Measurements from ENCODE around the gene PINLYP. TPM values are rescaled to one million over a fixed set of nuclear protein-coding genes. Genes with fewer than 3 reads are reported as not detected.

The PINLYP gene
- not detected for polyA plus RNA-seq

GRCh38 chr19:43575156-43575950 lies at the start of gene PINLYP, which contains the start of gene XRCC1:
Gene PINLYP (plus strand): TSS chr19:43575801. CDS start chr19:43577192, 1,391 bp downstream.
Gene XRCC1 (minus strand): TSS chr19:43575527. CDS start chr19:43575458, 69 bp downstream.
- Mint-ChIP-seq H3K9me3 (no peaks in the 10 kb centered on the region), H3K4me3 (peak within 1 kb of the TSS; percentile 93 to 99 (median 98)), H3K27me3 (peaks cover 3% of the 10 kb centered on the region), H3K36me3 (peaks cover 2% of the 10 kb centered on the region), H3K4me1 (peaks cover 11 to 18% (median 16%) of the 10 kb centered on the region in 3 donors), H3K27ac (peak within 1 kb of the TSS; percentile 97 to 99 (median 97))

- Mint-ChIP-seq H3K9me3 (no peaks in the 10 kb centered on the region), H3K4me1 (peaks cover 6 to 19% (median 6%) of the 10 kb centered on the region in 3 donors), H3K36me3 (no peaks in the 10 kb centered on the region)
These were observed 49.5 kb upstream of the PINLYP start for GRCh38 chr19:43525836-43526771.

GRCh38 chr19:43526884-43527859 lies 48.4 kb upstream of the PINLYP start, which contains the start of gene ETHE1:
Gene ETHE1 (minus strand): TSS chr19:43527201. CDS start chr19:43527177, 24 bp downstream.
- Mint-ChIP-seq H3K27me3 (no peaks in the 10 kb centered on the region), H3K36me3 (no peaks in the 10 kb centered on the region), H3K9me3 (no peaks in the 10 kb centered on the region), H3K4me1 (peaks cover 6 to 19% (median 6%) of the 10 kb centered on the region in 3 donors), H3K4me3 (peak within 1 kb of the TSS; percentile 63 to 96 (median 90)), H3K27ac (peak within 1 kb of the TSS in 2 of 3 donors; percentile 4 to 86)

More at GRCh38 chr19:43525836-43526771, 49.5 kb upstream of the PINLYP start:
- Mint-ChIP-seq H3K4me3 (peak overlapping the region; percentile 63 to 96 (median 90)), H3K27ac (peak overlapping the region in 2 of 3 donors; percentile 4 to 86), H3K27me3 (no peaks in the 10 kb centered on the region)

DNA sequence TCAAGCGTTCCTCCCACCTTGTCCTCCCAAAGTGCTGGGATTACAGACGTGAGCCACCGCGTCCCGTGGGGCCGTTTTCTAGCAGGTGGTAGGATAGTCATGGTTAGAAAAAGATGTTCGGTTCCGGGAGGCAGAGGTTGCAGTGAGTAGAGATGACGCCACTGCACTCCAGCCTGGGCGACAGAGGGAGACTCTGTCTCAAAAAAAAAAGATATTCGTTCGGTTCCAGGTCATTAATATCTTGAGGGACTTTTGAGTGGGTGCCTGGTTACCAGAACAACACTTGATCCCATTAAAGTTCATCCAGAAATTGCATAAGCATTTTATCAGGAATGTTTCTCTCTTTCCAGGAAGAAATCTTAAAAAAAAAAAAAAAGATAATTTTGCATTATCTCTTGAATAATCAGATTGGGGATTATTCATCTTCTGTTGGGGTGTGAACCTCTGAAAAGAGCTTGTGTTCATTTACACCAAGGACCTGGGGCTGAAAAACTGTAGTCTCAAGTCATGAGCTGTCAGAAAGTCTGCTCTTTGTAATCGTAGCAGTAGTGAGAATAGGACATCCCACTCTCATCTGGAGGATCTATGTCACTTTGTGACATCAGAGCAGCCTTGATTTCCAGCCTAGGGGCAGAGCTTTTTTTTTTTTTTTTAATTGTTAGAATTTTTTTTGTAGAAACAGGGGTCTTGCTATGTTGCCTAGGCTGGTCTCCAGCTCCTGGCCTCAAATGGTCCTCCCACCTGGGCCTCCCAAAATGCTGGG lies 47.6 kb upstream of the PINLYP start:
- Mint-ChIP-seq H3K9me3 (no peaks in the 10 kb centered on the region), H3K4me3 (peak overlapping the region in 3 of 4 donors; percentile 16 to 96 (median 63)), H3K27ac (no peak overlapping the region), H3K36me3 (no peaks in the 10 kb centered on the region), H3K27me3 (no peaks in the 10 kb centered on the region), H3K4me1 (peaks cover 6 to 22% (median 11%) of the 10 kb centered on the region in 3 donors)

DNA sequence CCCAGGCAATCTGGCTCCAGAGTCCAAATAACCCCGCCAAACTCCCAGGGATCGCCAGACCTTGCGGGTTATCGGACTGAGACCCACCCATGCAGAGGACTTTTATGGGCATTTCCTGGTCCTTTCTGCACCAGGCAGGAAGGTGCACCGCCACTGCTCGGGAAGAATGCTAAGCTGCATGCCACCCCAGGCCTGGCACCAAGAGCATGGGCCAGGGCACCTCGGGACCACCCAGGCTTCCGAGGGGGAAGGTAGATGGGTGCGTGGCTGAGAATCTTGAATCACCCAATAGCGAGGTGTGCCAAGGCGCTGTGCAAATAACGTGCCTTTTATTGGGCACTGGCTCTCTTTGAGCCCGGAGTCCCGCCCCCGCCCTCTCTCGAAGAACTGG lies 43.0 kb upstream of the PINLYP start:
- Mint-ChIP-seq H3K4me3 (peak overlapping the region; percentile 92 to 97 (median 94)), H3K36me3 (no peaks in the 10 kb centered on the region), H3K27me3 (no peaks in the 10 kb centered on the region), H3K27ac (peak overlapping the region; percentile 76 to 96 (median 96)), H3K4me1 (peaks cover 6 to 14% (median 12%) of the 10 kb centered on the region in 3 donors), H3K9me3 (no peaks in the 10 kb centered on the region)

DNA sequence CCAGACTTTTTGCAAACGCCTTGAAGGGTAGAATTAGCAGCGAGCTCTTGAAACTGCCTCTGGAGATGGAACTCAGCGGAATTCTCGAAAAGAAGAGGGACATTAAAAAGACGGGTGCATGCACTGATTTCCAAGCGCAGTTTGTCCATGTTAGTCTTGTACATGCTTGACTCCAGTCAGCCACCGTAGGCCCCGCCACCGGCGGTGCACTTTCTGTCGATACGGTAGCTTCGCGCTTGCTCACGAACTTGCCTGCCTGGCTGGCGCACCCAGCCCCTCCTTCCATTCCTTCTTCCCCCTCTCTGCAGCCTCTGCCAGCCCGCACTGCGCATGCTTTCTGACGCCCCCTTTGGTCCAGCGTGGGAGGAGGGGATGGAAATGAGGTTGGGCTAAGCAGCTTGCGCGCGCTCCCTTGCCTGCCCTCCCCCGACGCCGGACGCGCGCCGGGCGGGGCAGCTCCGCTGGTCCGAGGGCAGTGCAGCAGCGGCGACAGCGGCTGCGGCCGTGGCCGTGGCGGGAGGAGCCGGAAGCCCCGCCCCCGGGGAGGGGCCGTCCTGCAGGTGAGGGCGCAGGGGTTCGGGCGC lies 42.5 kb upstream of the PINLYP start, which contains the start of gene ZNF575:
ZNF575 (plus strand) TSS at position 227 of the 584 bp plus-strand sequence. CDS start 1,235 bp downstream, outside the sequence.
- Mint-ChIP-seq H3K27ac (peak within 1 kb of the TSS; percentile 76 to 97 (median 96)), H3K4me1 (peaks cover 6 to 14% (median 12%) of the 10 kb centered on the region in 3 donors), H3K9me3 (no peaks in the 10 kb centered on the region), H3K4me3 (peak within 1 kb of the TSS; percentile 92 to 98 (median 96)), H3K27me3 (no peaks in the 10 kb centered on the region), H3K36me3 (no peaks in the 10 kb centered on the region)

DNA sequence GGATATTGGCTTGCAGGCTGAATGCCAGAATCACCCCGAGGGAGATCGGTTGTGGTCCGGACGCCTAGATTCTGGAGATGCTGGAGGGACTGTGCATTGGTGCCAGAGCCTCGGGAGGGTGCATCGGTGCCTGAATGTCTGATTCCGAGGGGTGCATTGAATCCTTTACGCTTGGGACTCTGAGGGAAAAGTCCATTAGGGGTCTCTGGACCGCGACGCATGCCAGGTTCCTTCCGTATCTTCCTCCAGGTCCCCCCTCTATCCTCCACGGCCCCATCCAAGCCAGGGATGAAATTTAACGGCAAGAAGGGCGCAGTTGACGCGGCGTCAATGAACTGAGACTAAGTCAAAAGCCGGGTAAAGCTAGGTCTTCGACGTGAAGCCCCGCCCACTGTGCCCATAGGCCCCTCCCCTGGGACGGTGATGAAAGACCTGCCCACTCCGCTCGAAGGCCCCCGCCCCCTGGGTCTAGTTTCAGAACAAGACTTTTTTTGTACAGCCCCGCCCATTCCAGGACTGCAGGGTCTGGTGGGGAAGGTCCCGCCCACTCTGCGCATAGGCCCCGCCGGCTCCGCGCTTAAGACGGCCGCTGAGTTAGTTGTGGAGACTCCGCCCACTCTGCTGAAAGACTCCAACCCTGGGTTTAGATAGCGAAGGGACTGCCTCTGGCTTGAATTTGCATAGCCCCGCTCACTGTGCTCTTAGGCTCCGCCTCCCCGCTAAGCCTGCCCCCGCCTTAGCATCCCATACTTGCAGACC lies 41.9 kb upstream of the PINLYP start:
- Mint-ChIP-seq H3K36me3 (peaks cover 5% of the 10 kb centered on the region), H3K4me1 (peaks cover 6 to 14% (median 12%) of the 10 kb centered on the region in 3 donors), H3K27me3 (no peaks in the 10 kb centered on the region), H3K9me3 (peaks cover 0 to 5% (median 2%) of the 10 kb centered on the region in 3 donors), H3K4me3 (peak overlapping the region; percentile 92 to 98 (median 95)), H3K27ac (peak overlapping the region; percentile 76 to 97 (median 96))

DNA sequence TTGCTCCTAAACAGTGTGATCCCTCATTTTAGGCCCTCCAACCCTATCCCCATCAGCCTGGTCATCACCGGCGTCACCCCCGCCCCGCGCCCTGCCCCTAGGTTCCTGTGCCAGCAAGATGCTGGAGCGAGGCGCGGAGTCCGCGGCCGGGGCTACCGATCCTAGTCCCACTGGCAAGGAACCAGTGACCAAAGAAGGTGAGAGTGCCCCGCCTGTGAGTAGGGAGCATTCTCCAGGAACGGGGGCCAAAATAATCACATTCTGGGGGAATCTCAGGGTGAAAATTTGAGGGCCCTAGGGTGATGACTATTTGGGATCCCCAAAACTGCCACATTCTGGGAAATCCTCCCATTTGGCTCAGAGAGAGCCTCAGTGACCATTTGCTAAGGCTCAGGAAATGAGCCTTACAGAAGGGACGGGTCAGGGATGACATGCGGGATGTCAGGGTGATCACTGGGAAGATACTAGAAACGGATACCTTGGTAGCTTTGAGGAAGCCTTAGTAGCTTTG lies 41.2 kb upstream of the PINLYP start:
- no peaks in the 10 kb centered on the region for H3K27me3 Mint-ChIP-seq
- H3K36me3 Mint-ChIP-seq = peaks cover 10% of the 10 kb centered on the region
- peaks cover 6 to 14% (median 12%) of the 10 kb centered on the region in 3 donors for H3K4me1 Mint-ChIP-seq
- H3K4me3 Mint-ChIP-seq = peak overlapping the region; percentile 74 to 96 (median 93)
- peaks cover 0 to 10% (median 5%) of the 10 kb centered on the region in 3 donors for H3K9me3 Mint-ChIP-seq
- H3K27ac Mint-ChIP-seq = peak overlapping the region in 2 of 3 donors; percentile 96 to 97

- Mint-ChIP-seq H3K27me3 (no peaks in the 10 kb centered on the region), H3K36me3 (peaks cover 10% of the 10 kb centered on the region), H3K4me3 (peak overlapping the region in 2 of 4 donors; percentile 56 to 79), H3K9me3 (peaks cover 0 to 10% (median 6%) of the 10 kb centered on the region in 3 donors), H3K4me1 (peaks cover 6 to 14% (median 12%) of the 10 kb centered on the region in 3 donors), H3K27ac (peak overlapping the region; percentile 78 to 96 (median 92))
These were observed 40.5 kb upstream of the PINLYP start for GRCh38 chr19:43534816-43535761.

GRCh38 chr19:43538922-43539321 lies 36.7 kb upstream of the PINLYP start:
- H3K4me1 Mint-ChIP-seq = peaks cover under 1 to 5% (median 3%) of the 10 kb centered on the region in 3 donors
- H3K9me3 Mint-ChIP-seq = peaks cover 0 to 10% (median 6%) of the 10 kb centered on the region in 3 donors
- H3K4me3 Mint-ChIP-seq = no peak overlapping the region
- H3K36me3 Mint-ChIP-seq = peaks cover 19% of the 10 kb centered on the region
- H3K27ac Mint-ChIP-seq = no peak overlapping the region
- H3K27me3 Mint-ChIP-seq = no peaks in the 10 kb centered on the region

- Mint-ChIP-seq H3K4me3 (no peak overlapping the region), H3K4me1 (peaks cover 0 to 5% (median 3%) of the 10 kb centered on the region in 3 donors), H3K27ac (no peak overlapping the region), H3K9me3 (peaks cover 0 to 10% (median 6%) of the 10 kb centered on the region in 3 donors), H3K27me3 (no peaks in the 10 kb centered on the region), H3K36me3 (peaks cover 19% of the 10 kb centered on the region)
These were observed 35.2 kb upstream of the PINLYP start for GRCh38 chr19:43540381-43540780.
